ENCODE measurements around the gene ARPC5.

The ARPC5 gene

GRCh38 chr1:183653462-183653794 lies 17.8 kb upstream of the ARPC5 start:
- Histone ChIP-seq H3K36me3 (no peaks in the 10 kb centered on the region), H3K4me3 (no peak overlapping the region), H3K27me3 (no peaks in the 10 kb centered on the region), H3K4me1 (peaks cover 0 to 3% (median 0%) of the 10 kb centered on the region in 4 donors), H3K9me3 (no peaks in the 10 kb centered on the region), H3K27ac (no peak overlapping the region)
- no peak for DNase-seq
- intact Hi-C loops (cut with DNase I; ENCODE audit: low total_unique reads): loop anchor here (5.0 kb wide), 1 partner anchor 264 kb away; no protein-coding TSS in a partner anchor
- TF ChIP-seq CTCF (IDR thresholded peaks at IDR 0.05): no peak

- DNase-seq: no peak
- no peak within 1 kb of the TSS for H3K4me3 ChIP-seq
- H3K36me3 ChIP-seq: no peaks in the 10 kb centered on the region
- peaks cover 0 to 3% (median 0%) of the 10 kb centered on the region in 4 donors for H3K4me1 ChIP-seq
- H3K27ac ChIP-seq: no peak within 1 kb of the TSS
- intact Hi-C loops (cut with DNase I; ENCODE audit: low total_unique reads): loop anchor here (5.0 kb wide), 1 partner anchor 264 kb away; no protein-coding TSS in a partner anchor
- H3K9me3 ChIP-seq: no peaks in the 10 kb centered on the region
- no peak for TF ChIP-seq CTCF (IDR thresholded peaks at IDR 0.05)
- no peaks in the 10 kb centered on the region for H3K27me3 ChIP-seq
These were observed 17.2 kb upstream of the ARPC5 start, which contains the start of gene APOBEC4 for GRCh38 chr1:183652547-183653461. Gene APOBEC4 (minus strand): TSS chr1:183653316. CDS start chr1:183648781, 4,535 bp downstream.

- H3K27ac ChIP-seq: no peak overlapping the region
- no peak overlapping the region for H3K4me3 ChIP-seq
- no peaks in the 10 kb centered on the region for H3K9me3 ChIP-seq
- peaks cover 0 to 3% (median 0%) of the 10 kb centered on the region in 4 donors for H3K4me1 ChIP-seq
- H3K36me3 ChIP-seq: no peaks in the 10 kb centered on the region
- H3K27me3 ChIP-seq: no peaks in the 10 kb centered on the region
- no peak for TF ChIP-seq CTCF (IDR thresholded peaks at IDR 0.05)
- intact Hi-C loops (cut with DNase I; ENCODE audit: low total_unique reads): loop anchor here (5.0 kb wide), 1 partner anchor 265 kb away; no protein-coding TSS in a partner anchor
- DNase-seq: no peak
These were observed 16.5 kb upstream of the ARPC5 start for GRCh38 chr1:183652107-183652506.

GRCh38 chr1:183651612-183652011 lies 16.0 kb upstream of the ARPC5 start:
- no peak overlapping the region for H3K27ac ChIP-seq
- no peak for TF ChIP-seq CTCF (IDR thresholded peaks at IDR 0.05)
- H3K4me1 ChIP-seq: peaks cover 0 to 3% (median 0%) of the 10 kb centered on the region in 4 donors
- intact Hi-C loops (cut with DNase I; ENCODE audit: low total_unique reads): loop anchor here (5.0 kb wide), 1 partner anchor 266 kb away; no protein-coding TSS in a partner anchor
- no peak for DNase-seq
- H3K36me3 ChIP-seq: no peaks in the 10 kb centered on the region
- H3K27me3 ChIP-seq: no peaks in the 10 kb centered on the region
- H3K9me3 ChIP-seq: no peaks in the 10 kb centered on the region
- H3K4me3 ChIP-seq: no peak overlapping the region

- DNase-seq: no peak
- Histone ChIP-seq H3K4me1 (no peaks in the 10 kb centered on the region), H3K36me3 (no peaks in the 10 kb centered on the region), H3K4me3 (no peak overlapping the region), H3K9me3 (no peaks in the 10 kb centered on the region), H3K27me3 (no peaks in the 10 kb centered on the region), H3K27ac (no peak overlapping the region)
- intact Hi-C loops (cut with DNase I; ENCODE audit: low total_unique reads): no loop called here
- no peak for TF ChIP-seq CTCF (IDR thresholded peaks at IDR 0.05)
These were observed 12.5 kb upstream of the ARPC5 start for GRCh38 chr1:183648042-183648441.

Data from tibial artery (tissue), 4 donors.